ENCODE results near the gene PNLIPRP3. TPM values are rescaled to one million over a fixed set of nuclear protein-coding genes. Genes with fewer than 3 reads are reported as not detected.
"Not testable (repeated sequence)": the region's sequence is repeated elsewhere in the genome, so short reads cannot be mapped to it uniquely, and the experiment has no call there.

Gene PNLIPRP3
- total RNA-seq (not detected), polyA plus RNA-seq (not detected)

GRCh38 chr10:116427671-116428070 is at the start of gene PNLIPRP3:
Gene PNLIPRP3 (plus strand): TSS chr10:116427847. CDS start chr10:116428013, 166 bp downstream.
- Mint-ChIP-seq H3K27me3 (peaks cover 0 to 2% of the 10 kb centered on the region in 2 donors), H3K4me3 (no peak within 1 kb of the TSS), H3K4me1 (no peaks in the 10 kb centered on the region), H3K9me3 (no peaks in the 10 kb centered on the region), H3K27ac (no peak within 1 kb of the TSS), H3K36me3 (no peaks in the 10 kb centered on the region)
- Histone ChIP-seq H3K27me3 (ENCODE audit: insufficient read depth, low read length) (no peaks in the 10 kb centered on the region), H3K27ac (ENCODE audit: low read depth, low read length) (no peak within 1 kb of the TSS), H3K4me3 (ENCODE audit: low read length in 2 of 2) (no peak within 1 kb of the TSS), H3K9me3 (ENCODE audit: control insufficient read depth in 1 of 2, low read length in 2 of 2) (no peaks in the 10 kb centered on the region), H3K36me3 (ENCODE audit: insufficient read depth, low read length) (no peaks in the 10 kb centered on the region), H3K4me1 (ENCODE audit: insufficient read depth, low read length) (no peaks in the 10 kb centered on the region)
- POLR2A ChIA-PET (ENCODE audit: partially characterized antibody), result no interaction called here
- intact Hi-C loops (cut with micrococcal nuclease), result no loop called here
- no peak for DNase-seq
- CTCF ChIA-PET (ENCODE audit: partially characterized antibody), result no interaction called here

- peaks cover 0 to 1% (median 0%) of the 10 kb centered on the region in 4 donors for H3K4me1 Mint-ChIP-seq
- no peaks in the 10 kb centered on the region for H3K36me3 Mint-ChIP-seq
- H3K27me3 Mint-ChIP-seq, result no peaks in the 10 kb centered on the region
- H3K27me3 ChIP-seq (ENCODE audit: insufficient read depth, low read length), result no peaks in the 10 kb centered on the region
- no peak overlapping the region for H3K27ac ChIP-seq (ENCODE audit: low read depth, low read length)
- no peaks in the 10 kb centered on the region for H3K36me3 ChIP-seq (ENCODE audit: insufficient read depth, low read length)
- DNase-seq, result no peak
- H3K4me1 ChIP-seq (ENCODE audit: insufficient read depth, low read length), result no peaks in the 10 kb centered on the region
- ChIA-PET CTCF (ENCODE audit: partially characterized antibody) (no interaction called here), POLR2A (ENCODE audit: partially characterized antibody) (no interaction called here)
- intact Hi-C loops (cut with micrococcal nuclease), result loop anchor here (10.0 kb wide), 1 partner anchor 1507 kb away; no protein-coding TSS in a partner anchor
- no peaks in the 10 kb centered on the region for H3K9me3 ChIP-seq (ENCODE audit: control insufficient read depth in 1 of 2, low read length in 2 of 2)
- no peak overlapping the region for H3K27ac Mint-ChIP-seq
- H3K4me3 ChIP-seq (ENCODE audit: low read length in 2 of 2), result no peak overlapping the region
- H3K4me3 Mint-ChIP-seq, result no peak overlapping the region
- no peaks in the 10 kb centered on the region for H3K9me3 Mint-ChIP-seq
Measured at GRCh38 chr10:116382290-116382689, 45.4 kb upstream of the PNLIPRP3 start.

- Histone ChIP-seq H3K4me3 (ENCODE audit: low read length in 2 of 2) (no peak overlapping the region), H3K4me1 (ENCODE audit: insufficient read depth, low read length) (no peaks in the 10 kb centered on the region), H3K36me3 (ENCODE audit: insufficient read depth, low read length) (no peaks in the 10 kb centered on the region), H3K27ac (ENCODE audit: low read depth, low read length) (no peak overlapping the region), H3K27me3 (ENCODE audit: insufficient read depth, low read length) (no peaks in the 10 kb centered on the region), H3K9me3 (ENCODE audit: control insufficient read depth in 1 of 2, low read length in 2 of 2) (no peaks in the 10 kb centered on the region)
- Mint-ChIP-seq H3K4me3 (no peak overlapping the region), H3K9me3 (no peaks in the 10 kb centered on the region), H3K4me1 (peaks cover 0 to 1% (median 0%) of the 10 kb centered on the region in 4 donors), H3K36me3 (no peaks in the 10 kb centered on the region), H3K27me3 (no peaks in the 10 kb centered on the region), H3K27ac (no peak overlapping the region)
- POLR2A ChIA-PET (ENCODE audit: partially characterized antibody), result no interaction called here
- no peak for DNase-seq
- CTCF ChIA-PET (ENCODE audit: partially characterized antibody), result interaction anchor here (1.6 kb wide), 1 partner anchor 8 kb away, joined by 4 read pairs; no protein-coding TSS in a partner anchor
- intact Hi-C loops (cut with micrococcal nuclease), result loop anchor here (10.0 kb wide), 1 partner anchor 1511 kb away; no protein-coding TSS in a partner anchor
Measured at GRCh38 chr10:116385311-116385710, 42.3 kb upstream of the PNLIPRP3 start.

GRCh38 chr10:116385994-116386809 is 41.4 kb upstream of the PNLIPRP3 start:
- Mint-ChIP-seq H3K4me1 (peaks cover 0 to 1% (median 0%) of the 10 kb centered on the region in 4 donors), H3K27me3 (no peaks in the 10 kb centered on the region), H3K9me3 (no peaks in the 10 kb centered on the region), H3K36me3 (no peaks in the 10 kb centered on the region), H3K4me3 (no peak overlapping the region), H3K27ac (no peak overlapping the region)
- Histone ChIP-seq H3K9me3 (ENCODE audit: control insufficient read depth in 1 of 2, low read length in 2 of 2) (no peaks in the 10 kb centered on the region), H3K36me3 (ENCODE audit: insufficient read depth, low read length) (no peaks in the 10 kb centered on the region), H3K4me3 (ENCODE audit: low read length in 2 of 2) (no peak overlapping the region), H3K27ac (ENCODE audit: low read depth, low read length) (no peak overlapping the region), H3K4me1 (ENCODE audit: insufficient read depth, low read length) (no peaks in the 10 kb centered on the region), H3K27me3 (ENCODE audit: insufficient read depth, low read length) (no peaks in the 10 kb centered on the region)
- ChIA-PET CTCF (ENCODE audit: partially characterized antibody) (interaction anchor here (1.6 kb wide), 1 partner anchor 9 kb away, joined by 4 read pairs; no protein-coding TSS in a partner anchor), POLR2A (ENCODE audit: partially characterized antibody) (no interaction called here)
- intact Hi-C loops (cut with micrococcal nuclease), result loop anchor here (2.0 to 10.0 kb wide), 2 partner anchors 1215 to 1511 kb away; no protein-coding TSS in a partner anchor
- DNase-seq, result no peak

GRCh38 chr10:116393246-116393831 is 34.3 kb upstream of the PNLIPRP3 start:
- H3K27me3 Mint-ChIP-seq; intact Hi-C loops (cut with micrococcal nuclease); CTCF ChIA-PET (ENCODE audit: partially characterized antibody); H3K27ac ChIP-seq (ENCODE audit: low read depth, low read length); H3K27ac Mint-ChIP-seq; H3K9me3 ChIP-seq (ENCODE audit: control insufficient read depth in 1 of 2, low read length in 2 of 2); H3K36me3 ChIP-seq (ENCODE audit: insufficient read depth, low read length); H3K4me3 Mint-ChIP-seq; H3K4me3 ChIP-seq (ENCODE audit: low read length in 2 of 2); H3K27me3 ChIP-seq (ENCODE audit: insufficient read depth, low read length); H3K36me3 Mint-ChIP-seq; H3K9me3 Mint-ChIP-seq; H3K4me1 Mint-ChIP-seq; H3K4me1 ChIP-seq (ENCODE audit: insufficient read depth, low read length); POLR2A ChIA-PET (ENCODE audit: partially characterized antibody): not testable (repeated sequence)
- DNase-seq, result peak in 1 of 5 donors; percentile 33

- no peaks in the 10 kb centered on the region for H3K4me1 ChIP-seq (ENCODE audit: insufficient read depth, low read length)
- Mint-ChIP-seq H3K9me3 (peaks cover 0 to 6% (median 3%) of the 10 kb centered on the region in 8 donors), H3K27me3 (peaks cover 0 to 3% of the 10 kb centered on the region in 2 donors), H3K27ac (no peak overlapping the region), H3K4me1 (no peaks in the 10 kb centered on the region), H3K36me3 (no peaks in the 10 kb centered on the region), H3K4me3 (no peak overlapping the region)
- ChIA-PET POLR2A (ENCODE audit: partially characterized antibody) (no interaction called here), CTCF (ENCODE audit: partially characterized antibody) (no interaction called here)
- H3K9me3 ChIP-seq (ENCODE audit: control insufficient read depth in 1 of 2, low read length in 2 of 2), result no peaks in the 10 kb centered on the region
- no peaks in the 10 kb centered on the region for H3K27me3 ChIP-seq (ENCODE audit: insufficient read depth, low read length)
- no peaks in the 10 kb centered on the region for H3K36me3 ChIP-seq (ENCODE audit: insufficient read depth, low read length)
- H3K27ac ChIP-seq (ENCODE audit: low read depth, low read length), result no peak overlapping the region
- H3K4me3 ChIP-seq (ENCODE audit: low read length in 2 of 2), result no peak overlapping the region
- intact Hi-C loops (cut with micrococcal nuclease), result no loop called here
- no peak for DNase-seq
Measured at GRCh38 chr10:116395223-116395985, 32.2 kb upstream of the PNLIPRP3 start.

- no peak overlapping the region for H3K27ac Mint-ChIP-seq
Measured at GRCh38 chr10:116398224-116398623, 29.4 kb upstream of the PNLIPRP3 start.

More at GRCh38 chr10:116398224-116398623, 29.4 kb upstream of the PNLIPRP3 start:
- CTCF ChIA-PET (ENCODE audit: partially characterized antibody), result no interaction called here
- POLR2A ChIA-PET (ENCODE audit: partially characterized antibody), result no interaction called here
- Histone ChIP-seq H3K27me3 (ENCODE audit: insufficient read depth, low read length) (no peaks in the 10 kb centered on the region), H3K27ac (ENCODE audit: low read depth, low read length) (no peak overlapping the region), H3K4me3 (ENCODE audit: low read length in 2 of 2) (no peak overlapping the region), H3K4me1 (ENCODE audit: insufficient read depth, low read length) (no peaks in the 10 kb centered on the region), H3K36me3 (ENCODE audit: insufficient read depth, low read length) (no peaks in the 10 kb centered on the region), H3K9me3 (ENCODE audit: control insufficient read depth in 1 of 2, low read length in 2 of 2) (no peaks in the 10 kb centered on the region)
- intact Hi-C loops (cut with micrococcal nuclease), result no loop called here
- H3K4me1 Mint-ChIP-seq, result no peaks in the 10 kb centered on the region
- H3K4me3 Mint-ChIP-seq, result no peak overlapping the region
- no peak for DNase-seq
- no peaks in the 10 kb centered on the region for H3K36me3 Mint-ChIP-seq
- H3K9me3 Mint-ChIP-seq, result peaks cover 0 to 6% (median under 1%) of the 10 kb centered on the region in 8 donors
- peaks cover 0 to 3% of the 10 kb centered on the region in 2 donors for H3K27me3 Mint-ChIP-seq

Measured in CD4-positive, alpha-beta memory T cell (primary cell).